Forelimb muscle (tissue), 1 donor: Measurements from ENCODE around the gene CSTPP1. TPM values are rescaled to one million over a fixed set of nuclear protein-coding genes. Genes with fewer than 3 reads are reported as not detected.

Source experiments
- DNase-seq: peaks from one replicate; pipeline ENCODE4 v3.0.0-alpha.2; 2013; ENCODE audit warnings: low read depth
- polyA plus RNA-seq: library from polyadenylated mRNA; unstranded; fragments of 120-200 nt; gene quantifications from one replicate; pipeline ENCODE4 v1.2.1, GENCODE V29; 2013; ENCODE audit not compliant: insufficient read length

CSTPP1 gene, protein sequence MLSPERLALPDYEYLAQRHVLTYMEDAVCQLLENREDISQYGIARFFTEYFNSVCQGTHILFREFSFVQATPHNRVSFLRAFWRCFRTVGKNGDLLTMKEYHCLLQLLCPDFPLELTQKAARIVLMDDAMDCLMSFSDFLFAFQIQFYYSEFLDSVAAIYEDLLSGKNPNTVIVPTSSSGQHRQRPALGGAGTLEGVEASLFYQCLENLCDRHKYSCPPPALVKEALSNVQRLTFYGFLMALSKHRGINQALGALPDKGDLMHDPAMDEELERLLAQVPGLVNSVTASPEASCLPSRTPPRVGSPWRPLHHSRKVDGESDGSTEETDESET
- polyA plus RNA-seq = 20.0 TPM

DNA sequence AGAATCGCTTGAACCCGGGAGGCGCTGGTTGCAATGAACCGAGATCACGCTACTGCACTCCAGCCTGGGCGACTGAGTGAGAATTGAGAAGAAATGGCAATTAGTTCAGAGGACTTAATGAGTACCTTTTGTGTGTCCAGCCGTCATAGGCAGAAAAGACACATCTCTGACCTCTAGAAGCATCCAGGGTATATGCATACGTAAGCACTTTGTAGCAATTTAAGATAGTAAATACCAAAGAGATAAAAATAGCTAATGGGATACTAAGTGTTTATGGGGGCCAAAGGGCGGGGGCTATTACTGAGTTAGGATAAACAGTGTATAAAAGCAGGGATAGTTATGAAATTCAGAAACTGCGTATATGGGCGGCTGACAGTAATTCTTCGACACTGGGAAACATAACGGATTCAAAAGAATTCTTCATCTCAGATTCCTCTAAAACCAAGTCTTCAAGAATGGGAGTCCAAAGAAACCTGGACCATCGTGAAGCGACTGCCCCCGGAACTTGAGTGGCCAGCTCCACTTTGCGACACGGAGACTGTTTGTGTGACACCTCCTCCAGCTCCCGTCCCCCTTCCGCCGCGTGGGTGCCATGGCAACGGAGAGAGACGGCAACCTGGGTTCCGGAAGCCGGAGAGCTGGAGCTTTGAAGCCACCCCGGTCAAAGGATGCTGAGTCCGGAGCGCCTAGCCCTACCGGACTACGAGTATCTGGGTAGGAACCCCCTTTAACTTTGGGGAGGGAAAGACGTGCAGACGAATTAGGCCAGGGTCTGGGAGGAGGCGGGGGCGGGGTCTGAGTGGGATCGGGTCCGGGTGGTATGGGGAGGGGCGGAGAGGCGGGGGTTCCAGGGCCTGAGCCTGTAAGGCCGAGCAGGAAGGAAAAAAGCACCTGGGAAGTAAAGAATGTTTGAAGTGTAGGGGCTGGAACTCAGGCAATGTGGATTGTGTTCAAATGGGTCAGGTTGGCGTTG, at the start of gene CSTPP1:
Gene CSTPP1 (plus strand): TSS at position 624 of the 973 bp plus-strand sequence. CDS start 45 bp downstream, at position 669.
- DNase-seq = peak; percentile 83

DNA sequence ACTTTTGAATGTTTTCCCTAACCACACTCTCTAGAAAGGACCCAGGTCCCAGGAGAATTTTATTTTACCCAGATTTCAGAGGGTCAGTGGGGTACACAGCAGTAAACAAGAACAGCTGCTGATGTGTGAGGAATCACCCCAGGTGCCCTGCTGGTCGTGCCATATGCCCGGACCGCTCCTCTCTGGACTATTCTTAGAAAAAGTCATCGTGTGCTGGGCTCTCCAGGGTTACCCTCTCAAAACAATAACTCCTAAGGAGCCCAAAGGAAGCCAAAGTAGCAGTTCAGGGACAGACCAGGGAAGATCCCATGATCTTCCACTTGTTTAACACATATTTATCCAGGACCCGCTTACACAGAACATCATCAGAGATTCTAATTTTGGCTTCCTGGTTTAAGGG, 47.9 kb upstream of the CSTPP1 start:
- DNase-seq = no peak

DNA sequence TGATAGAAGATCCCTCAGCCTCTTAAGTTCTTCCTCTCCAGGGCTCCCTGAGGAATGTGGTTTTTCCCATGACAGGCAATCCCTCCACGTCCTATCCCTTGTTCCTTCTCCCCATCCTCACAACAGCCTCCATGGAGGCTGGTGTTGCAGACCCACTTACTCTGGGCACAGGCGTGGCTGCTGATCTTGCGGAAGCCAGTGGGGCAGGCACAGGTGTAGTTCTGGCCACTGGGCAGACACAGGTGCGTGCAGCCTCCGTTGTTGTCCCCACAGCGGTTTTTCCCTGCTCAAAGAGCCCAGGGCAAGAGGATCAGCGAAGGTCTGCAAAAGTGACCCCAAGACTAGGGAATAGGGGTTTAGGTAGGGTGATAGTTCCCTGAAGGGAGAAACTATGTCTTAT, 47.3 kb upstream of the CSTPP1 start:
- no peak for DNase-seq

DNA sequence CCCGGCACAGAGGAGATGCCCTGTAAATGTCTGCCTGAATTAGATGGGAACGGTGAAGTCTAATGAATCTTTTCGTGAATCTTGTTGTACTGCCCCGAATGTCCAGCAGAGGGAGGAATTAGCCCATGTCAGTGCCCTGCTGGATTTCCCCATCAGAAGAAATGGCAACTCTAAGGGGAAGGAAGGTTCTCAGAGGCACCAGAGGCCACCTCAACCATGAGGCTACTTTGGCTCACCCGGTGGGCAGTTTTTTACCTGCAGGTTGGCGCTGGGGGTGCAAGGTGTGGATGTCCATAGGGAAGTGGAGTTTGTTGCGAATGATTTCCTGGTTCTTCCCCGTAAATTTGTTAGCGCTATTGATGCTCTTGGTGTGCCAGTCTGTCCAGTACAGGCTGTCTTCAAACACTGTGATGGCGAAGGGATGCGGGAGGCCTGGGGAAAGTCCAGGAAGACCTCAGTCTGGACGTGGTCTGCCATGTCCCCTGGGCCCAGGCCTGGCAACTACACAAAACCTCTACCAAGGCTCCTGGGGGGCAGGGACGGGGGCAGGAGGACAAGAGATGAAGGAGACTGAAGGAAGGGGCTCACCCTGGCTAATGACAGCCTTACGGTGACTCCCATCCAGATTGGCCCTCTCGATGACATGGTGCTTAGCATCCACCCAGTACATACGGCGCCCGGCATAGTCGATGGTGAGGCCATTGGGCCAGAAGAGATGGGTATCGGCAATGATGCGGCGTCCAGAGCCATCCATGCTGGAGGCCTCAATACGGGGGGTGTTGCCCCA, 46.7 kb upstream of the CSTPP1 start:
- DNase-seq = peak; percentile 53

DNA sequence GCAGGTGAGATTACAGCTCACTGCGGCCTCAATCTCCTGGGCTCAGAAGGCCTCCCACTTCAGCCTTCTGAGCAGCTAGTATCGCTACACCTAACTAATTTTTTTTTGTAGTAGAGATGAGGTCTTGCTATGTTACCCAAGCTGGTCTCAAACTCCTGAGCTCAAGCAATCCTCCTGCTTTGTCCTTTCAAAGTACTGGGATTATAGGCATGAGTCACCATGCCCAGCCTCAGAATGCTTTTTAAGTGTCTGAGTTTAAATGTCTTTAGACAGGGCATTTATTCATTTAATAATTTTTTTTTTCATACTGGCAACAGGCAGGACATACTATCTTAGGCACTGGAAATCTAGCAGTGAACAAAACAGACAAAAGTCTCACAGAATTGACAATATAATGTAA, 45.9 kb upstream of the CSTPP1 start:
- no peak for DNase-seq

DNA sequence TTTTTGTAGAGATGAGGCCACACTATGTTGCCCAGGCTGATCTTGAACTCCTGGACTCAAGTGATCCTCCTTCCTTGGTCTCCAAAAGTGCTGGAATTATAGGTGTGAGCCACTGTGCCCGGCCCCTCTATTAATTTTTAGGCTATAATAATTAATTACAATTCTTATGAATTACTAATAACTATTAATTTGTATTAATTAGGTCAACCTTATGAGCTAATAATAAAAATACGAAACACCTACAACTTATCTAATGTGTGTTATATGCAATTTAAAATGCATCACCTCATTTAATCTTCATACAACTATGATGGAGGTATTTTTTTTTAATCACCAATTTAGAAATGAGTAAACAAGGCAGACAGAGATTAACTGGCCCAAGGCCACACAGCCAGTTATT, 44.5 kb upstream of the CSTPP1 start:
- no peak for DNase-seq

DNA sequence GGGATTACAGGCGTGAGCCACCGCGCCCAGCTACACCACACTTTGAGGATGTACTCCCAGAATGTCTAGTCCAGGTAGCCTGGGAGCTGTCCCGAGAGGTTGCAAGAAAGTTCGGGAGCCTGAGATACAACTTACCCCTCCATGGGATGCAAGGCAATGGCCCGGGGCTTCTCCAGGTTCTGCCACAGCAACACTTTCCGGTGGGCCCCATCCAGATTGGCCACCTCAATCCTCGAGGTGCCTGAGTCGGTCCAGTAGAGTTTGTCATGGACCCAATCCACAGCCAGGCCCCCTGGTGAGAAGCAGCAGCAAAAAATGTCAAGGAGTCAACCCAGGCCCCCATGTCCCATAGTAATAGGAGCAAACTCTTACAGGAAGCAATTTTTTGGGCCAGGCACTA, 43.7 kb upstream of the CSTPP1 start:
- DNase-seq = no peak

DNA sequence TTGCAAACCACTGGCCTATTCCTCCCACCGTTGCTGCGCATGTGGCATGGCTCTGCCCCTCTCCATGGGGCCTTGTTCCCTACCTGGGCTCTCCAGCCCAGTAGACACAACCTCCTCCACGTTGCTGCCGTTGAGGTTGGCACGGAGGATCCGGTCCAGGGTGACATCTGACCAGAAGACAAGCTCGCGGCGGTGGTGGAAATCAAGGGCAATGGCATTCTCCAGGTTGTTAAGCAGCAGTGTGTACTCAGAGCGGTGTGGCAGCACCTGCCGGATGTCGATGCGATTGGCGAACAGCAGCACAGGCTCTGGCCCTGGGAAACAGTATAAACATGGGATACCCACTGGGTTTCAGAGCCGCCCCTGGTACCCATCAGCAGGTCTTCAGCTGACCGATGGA, 42.1 kb upstream of the CSTPP1 start:
- no peak for DNase-seq

DNA sequence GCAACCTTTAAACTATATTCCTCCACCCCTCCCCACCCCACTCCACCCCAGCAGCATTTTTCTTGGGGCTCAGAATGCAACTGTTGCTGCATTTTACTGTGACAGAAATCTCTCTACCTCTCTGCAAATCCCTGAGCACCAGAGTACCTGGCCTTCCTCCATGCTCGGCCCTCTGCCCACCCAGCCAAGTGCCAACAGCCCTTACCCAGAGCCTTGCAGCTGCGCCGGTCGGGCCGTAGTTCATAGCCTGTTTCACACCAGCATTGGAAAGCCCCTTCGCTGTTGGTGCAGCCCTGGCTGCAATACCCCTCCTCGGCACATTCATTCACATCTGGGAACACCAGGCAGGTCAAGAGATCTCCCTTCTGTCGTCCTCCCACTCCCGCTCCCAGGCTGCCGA, 41.6 kb upstream of the CSTPP1 start:
- DNase-seq = no peak

DNA sequence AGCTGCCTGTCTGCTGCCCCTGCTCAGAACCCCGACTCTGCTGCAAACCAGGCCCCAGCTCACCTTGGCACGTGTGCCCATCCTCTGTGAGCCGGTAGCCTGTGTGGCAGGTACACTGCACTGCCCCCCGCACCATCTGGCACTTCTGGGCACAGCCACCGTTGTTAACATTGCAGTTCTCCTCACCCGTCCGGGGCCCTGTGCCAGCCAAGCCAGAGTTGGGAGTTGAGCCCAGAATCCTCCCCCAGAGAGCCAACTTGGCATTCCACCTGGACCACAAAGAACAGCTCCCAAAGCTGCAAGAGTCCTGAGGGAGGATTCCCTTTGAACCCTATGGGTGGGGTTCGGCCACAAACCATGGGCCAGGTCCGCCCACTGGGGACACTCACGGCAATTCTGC, 40.7 kb upstream of the CSTPP1 start:
- no peak for DNase-seq

DNA sequence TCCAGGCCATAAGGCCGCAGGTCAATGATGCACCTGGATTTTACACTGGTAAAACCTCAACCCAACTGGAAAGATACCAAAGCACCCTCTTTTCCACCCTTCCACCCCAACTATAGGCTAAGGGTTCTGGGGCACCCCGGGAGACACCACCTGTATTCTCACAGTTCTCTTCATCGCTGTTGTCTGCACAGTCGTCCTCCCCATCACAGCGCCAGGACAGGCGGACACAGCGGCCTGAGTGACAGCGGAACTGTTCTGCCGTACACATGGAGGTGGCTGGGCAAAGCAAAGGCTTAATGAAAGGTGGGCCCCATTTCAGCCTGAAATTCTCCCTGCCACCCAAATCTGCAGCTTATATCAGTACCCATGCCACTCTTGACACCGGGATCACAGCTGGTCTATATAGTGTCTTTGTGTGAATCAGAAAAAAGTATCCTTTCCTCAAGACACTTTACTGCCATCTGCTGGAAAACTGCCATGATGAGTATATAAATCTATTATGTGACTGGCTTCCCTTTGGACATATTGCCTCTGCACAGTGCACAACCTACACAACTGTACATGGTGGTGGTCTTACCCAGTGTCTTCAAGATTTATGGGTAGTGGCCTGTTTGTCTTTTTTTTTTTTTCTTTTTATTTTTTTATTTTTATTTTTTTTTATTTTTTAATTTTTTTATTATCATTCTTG, 39.7 kb upstream of the CSTPP1 start:
- DNase-seq = no peak

DNA sequence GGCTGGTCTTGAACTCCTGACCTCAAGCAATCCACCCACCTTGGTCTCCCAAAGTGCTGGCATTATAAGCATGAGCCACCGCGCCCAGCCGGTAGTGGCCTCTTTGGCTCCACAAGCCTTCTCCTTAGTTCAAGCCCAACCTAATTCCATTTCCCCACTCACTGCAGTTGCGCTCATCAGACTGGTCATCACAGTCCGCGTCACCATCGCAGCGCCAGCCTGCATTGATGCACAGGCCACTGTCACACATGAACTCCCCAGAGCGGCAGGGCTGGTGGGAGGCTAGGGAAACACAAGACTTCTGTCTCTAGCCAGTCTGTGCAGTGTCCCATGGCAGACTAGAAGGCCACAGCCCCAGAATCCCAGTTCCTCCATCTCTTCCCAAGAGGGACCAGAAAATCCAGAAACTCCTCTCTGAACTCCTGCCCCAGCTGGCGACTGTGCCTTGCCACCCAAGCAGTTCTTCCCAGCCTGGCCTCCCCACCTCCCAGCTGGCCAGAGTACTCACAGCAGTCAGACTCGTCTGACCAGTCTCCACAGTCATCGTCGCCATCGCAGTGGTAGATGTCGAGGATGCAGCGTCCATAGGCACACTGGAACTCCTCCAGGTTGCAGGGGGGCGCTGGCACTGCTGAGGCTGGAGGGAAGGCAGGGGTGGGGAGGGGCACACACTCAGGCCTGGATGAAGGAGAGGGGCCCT, 38.0 kb upstream of the CSTPP1 start:
- no peak for DNase-seq

DNA sequence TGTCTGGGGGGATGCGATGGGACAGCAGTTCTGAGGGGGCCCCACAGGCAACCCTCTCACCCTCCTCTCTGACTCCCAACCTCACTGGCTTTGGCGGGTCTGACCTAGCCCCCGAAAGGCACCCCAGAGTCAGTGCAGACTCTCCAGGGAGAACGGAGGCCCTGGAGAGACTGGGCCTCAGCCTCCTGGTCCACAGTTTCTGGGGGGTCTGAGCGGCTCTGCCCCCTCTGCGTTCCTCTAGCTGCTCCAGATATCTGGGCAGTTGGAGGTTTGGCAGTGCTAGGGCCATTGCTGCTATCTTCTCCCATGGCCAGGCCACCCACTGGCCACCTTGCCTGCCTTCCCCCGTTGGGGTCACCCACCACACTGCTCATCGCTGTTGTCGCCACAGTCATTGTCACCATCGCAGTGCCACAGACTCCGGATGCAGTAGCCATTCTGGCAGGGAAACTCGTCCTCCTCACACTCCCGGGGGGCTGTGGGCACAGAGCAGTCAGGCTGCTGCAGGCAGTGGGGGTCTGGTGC, 37.0 kb upstream of the CSTPP1 start:
- no peak for DNase-seq

DNA sequence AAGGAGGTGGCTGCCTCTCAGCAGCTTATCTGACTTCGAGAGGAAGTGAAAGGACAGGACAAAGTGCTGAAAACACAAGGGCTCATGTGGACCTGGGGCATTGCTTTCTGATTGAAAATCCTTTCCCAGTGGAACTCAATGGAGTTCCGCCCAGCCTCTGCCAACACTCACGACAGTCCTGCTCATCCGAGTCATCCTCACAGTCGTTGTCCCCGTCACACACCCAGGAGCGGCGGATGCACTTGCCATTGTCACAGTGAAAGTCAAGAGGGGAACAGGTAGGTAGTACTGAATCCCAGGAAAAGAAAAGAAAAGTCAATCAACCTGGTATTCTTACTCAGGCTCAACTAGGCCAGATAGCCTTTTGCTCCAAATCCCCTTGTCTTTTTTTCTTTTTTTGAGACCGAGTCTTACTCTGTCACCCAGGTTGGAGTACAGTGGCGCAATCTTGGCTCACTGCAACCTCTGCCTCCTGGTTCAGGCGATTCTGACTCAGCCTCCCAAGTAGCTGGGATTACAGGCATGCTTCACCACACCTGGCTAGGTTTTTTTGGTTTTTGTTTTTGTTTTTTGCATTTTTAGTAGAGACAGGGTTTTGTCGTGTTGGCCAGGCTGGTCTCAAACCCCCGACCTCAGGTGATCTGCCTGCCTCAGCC, 36.3 kb upstream of the CSTPP1 start:
- no peak for DNase-seq

DNA sequence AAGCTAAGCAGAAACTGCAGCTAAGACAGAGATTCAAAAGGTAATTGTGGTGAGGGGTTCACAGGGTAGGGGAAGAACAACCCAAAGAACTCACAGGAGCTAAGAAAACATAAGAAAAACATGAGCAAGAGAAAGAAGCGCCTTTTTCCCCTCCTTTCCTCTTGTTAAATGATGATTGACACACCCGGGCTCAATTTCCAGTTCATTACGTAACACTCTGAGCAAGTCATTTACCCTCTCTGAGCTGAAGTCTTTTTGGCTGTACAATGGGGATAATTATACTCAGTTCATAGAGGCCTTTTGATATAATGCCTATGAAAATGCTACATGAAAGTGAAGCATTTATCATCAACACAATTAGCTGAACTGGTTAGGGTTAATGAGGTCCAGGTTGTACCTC, 35.4 kb upstream of the CSTPP1 start:
- DNase-seq = no peak

DNA sequence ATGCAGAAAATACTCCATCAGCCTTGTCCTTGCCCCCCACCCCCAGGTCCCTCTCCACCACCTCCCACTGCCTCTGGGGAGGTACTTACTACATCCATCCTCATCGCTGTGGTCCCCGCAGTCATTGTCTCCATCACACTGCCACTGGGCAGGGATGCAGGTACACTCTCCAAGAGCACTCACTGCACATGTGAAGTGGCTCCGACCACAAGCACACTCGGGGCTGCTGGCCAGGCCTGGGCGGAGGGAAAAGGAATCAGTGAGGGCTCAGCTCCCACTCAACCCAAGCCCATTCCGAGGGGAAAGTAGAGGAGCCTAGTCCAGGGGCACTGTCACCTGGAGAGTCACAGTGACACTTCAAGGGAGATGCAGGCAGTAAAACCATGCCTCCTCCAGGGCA, 33.9 kb upstream of the CSTPP1 start:
- no peak for DNase-seq

DNA sequence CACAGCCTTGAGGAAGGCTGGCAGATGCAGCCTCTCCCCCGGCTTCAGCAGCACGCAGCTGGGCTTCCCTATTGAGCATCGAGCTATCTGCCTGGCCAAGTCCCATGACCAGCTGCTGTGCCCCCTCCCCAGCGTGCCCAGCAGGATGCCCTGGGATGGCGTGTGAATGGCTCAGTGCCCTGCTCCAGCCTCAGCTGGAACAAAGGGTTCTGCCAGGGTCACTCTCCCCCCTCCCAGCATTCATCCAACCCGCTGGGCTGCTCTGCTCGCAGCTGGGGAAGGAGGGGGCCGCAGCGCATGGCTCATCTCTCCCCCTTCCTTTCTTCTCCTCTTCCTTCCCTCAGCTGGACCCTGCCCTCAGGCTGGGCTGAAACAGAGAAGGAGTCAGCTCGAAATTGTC, 32.7 kb upstream of the CSTPP1 start:
- no peak for DNase-seq

DNA sequence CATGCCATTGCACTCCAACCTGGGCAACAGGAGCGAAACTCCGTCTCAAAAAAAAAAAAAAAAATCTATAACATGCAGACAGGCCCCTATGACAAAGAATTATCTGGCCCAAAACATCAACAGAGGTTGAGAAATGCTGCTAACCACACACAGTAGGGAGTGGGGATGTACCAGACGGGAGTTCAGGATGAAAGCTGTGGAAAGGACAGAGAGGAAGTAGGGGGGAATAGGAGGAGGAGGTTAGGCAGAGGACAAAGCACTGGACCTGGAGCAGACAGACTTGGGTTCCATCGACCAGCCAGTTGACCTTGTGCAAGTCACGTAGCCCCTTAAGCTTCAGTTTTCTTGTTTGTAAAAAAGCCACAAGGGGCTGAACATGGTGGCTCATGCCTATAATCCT, 30.8 kb upstream of the CSTPP1 start:
- DNase-seq = no peak

DNA sequence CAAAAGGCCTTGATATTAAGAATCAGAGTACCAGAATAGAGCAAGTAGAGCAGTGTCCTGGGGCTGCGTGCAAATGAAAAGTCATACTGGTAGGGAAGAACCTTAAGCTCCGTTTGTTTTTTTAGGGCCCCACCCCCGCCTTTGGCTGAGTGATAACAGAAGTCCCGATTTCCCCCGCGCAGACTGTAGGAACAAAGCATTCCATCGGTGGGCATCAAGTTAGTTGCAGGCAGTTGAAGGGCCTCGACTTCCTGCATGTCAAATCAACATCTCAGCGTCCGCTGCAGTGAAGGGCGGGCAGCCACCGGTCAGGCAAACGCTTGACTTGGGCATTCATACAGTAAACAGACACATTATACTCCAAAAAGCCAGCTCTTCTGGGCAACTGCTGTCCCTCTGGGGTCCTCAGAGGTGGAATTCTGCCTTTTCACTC, 29.9 kb upstream of the CSTPP1 start:
- DNase-seq = no peak

DNA sequence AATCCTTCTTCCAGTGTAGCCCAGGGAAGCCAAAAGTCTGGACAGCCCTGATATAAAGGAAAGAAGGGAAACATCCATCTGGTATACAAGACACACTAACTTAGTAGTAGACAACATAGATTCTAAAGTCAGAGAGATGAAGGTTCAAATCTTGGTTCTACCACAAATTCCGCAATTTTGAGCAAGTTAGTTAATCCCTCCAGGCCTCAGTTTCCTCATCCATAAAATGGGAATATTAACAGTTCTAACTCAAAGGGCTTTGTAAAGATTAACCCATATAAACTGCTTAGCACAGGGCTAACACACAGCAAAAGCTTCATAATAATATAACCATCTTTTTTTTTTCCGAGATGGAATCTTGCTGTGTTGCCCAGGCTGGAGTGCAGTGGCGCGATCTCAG, 29.0 kb upstream of the CSTPP1 start:
- DNase-seq = no peak
